ENCODE results near the gene MAFB.

GRCh38 chr20:40717343-40717865 is 28.4 kb upstream of the MAFB start:
- TF ChIP-seq CTCF (IDR thresholded peaks at IDR 0.05): no peak
- TF ChIP-seq POLR2A (IDR thresholded peaks at IDR 0.05): no peak
